ENCODE data around the gene GPHN.

GRCh38 chr14:67168110-67168441, 660.1 kb downstream of the GPHN start:
- no peak for TF ChIP-seq MYC (IDR thresholded peaks at IDR 0.05; ENCODE audit: insufficient read depth, insufficient read length, insufficient replicate concordance, low read length, severe bottlenecking)
- TF ChIP-seq CTCF (IDR thresholded peaks at IDR 0.05 in 2 of 3, conservative IDR thresholded peaks at IDR 0.05 in 1 of 3; ENCODE audit: control insufficient read depth in 2 of 3, extremely low read depth in 1 of 3, insufficient read depth in 1 of 3, low read depth in 3 of 3, low read length in 3 of 3), result no peak
- TF ChIP-seq SREBF2 (IDR thresholded peaks at IDR 0.05; ENCODE audit: low read length), result no peak
- no peak for TF ChIP-seq TCF3 (IDR thresholded peaks at IDR 0.05; ENCODE audit: borderline replicate concordance, insufficient read depth, low read depth, low read length)
- TF ChIP-seq ATF7 (IDR thresholded peaks at IDR 0.05; ENCODE audit: low read depth), result no peak
- no peak for TF ChIP-seq NBN (IDR thresholded peaks at IDR 0.05)
